K562 (cell line): ENCODE data around the gene MCCD1. TPM values are rescaled to one million over a fixed set of nuclear protein-coding genes. Genes with fewer than 3 reads are reported as not detected.
A peak's percentile ranks its signal among the peaks of the same experiment; 100 is the strongest.

Experiments used
- ATF3 ChIP-seq, 2 experiments: fragments of 450-650 bp in 1 of 2; sonication (generic) in 1 of 2; formaldehyde crosslinking in 1 of 2; IDR thresholded peaks in 1 of 2; conservative IDR thresholded peaks in 1 of 2; 2 replicates each; pipeline versions ENCODE4 v1.6.1 to v1.8.1; 2016 to 2023; ENCODE audit warnings: mild to moderate bottlenecking in 2 of 2, moderate library complexity in 2 of 2, inconsistent platforms in 1 of 2, missing genetic modification reagents in 1 of 2
- BACH1 ChIP-seq: fragments of 200-800 bp; sonication (Bioruptor generic); IDR thresholded peaks from 2 replicates; pipeline ENCODE4 v1.6.1; 2016; ENCODE audit warnings: missing genetic modification characterization, missing compliant biosample characterization
- CBX5 ChIP-seq: IDR thresholded peaks from 2 replicates; pipeline ENCODE4 v1.6.1; 2014; ENCODE audit warnings: low read depth, borderline replicate concordance
- CEBPG ChIP-seq, 3 experiments: fragments of 200-800 bp in 1 of 3; sonication (Bioruptor generic) in 1 of 3; sonication (generic) in 1 of 3; formaldehyde crosslinking in 1 of 3; IDR thresholded peaks in 2 of 3; conservative IDR thresholded peaks in 1 of 3; 2 replicates each; pipeline versions ENCODE4 v1.6.1 to v1.8.0; 2016 to 2022; ENCODE audit warnings: missing compliant biosample characterization in 2 of 3, missing genetic modification characterization in 2 of 3, mild to moderate bottlenecking in 1 of 3, missing genetic modification reagents in 1 of 3
- CHD1 ChIP-seq: fragments of 200-600 bp; sonication (generic); IDR thresholded peaks from one replicate; pipeline ENCODE4 v1.6.1; 2012; ENCODE audit warnings: mild to moderate bottlenecking, moderate library complexity, low read length, inconsistent platforms
- CHD2 ChIP-seq: IDR thresholded peaks from 2 replicates; pipeline ENCODE4 v1.6.1; 2011; ENCODE audit warnings: low read depth, low read length
- CTBP1 ChIP-seq: fragments of 450-650 bp; IDR thresholded peaks from 2 replicates; pipeline ENCODE4 v1.6.1; 2016; ENCODE audit warnings: borderline replicate concordance
- EHMT2 ChIP-seq: fragments of 450-650 bp; IDR thresholded peaks from 2 replicates; pipeline ENCODE4 v1.6.1; 2018; ENCODE audit warnings: antibody characterized with exemption
- ELK3 ChIP-seq: fragments of 450-650 bp; formaldehyde crosslinking; IDR thresholded peaks from 2 replicates; pipeline ENCODE4 v1.4.0; 2020; ENCODE audit warnings: mild to moderate bottlenecking
- HLTF ChIP-seq: fragments of 450-650 bp; IDR thresholded peaks from 2 replicates; pipeline ENCODE4 v1.6.1; 2016
- KDM4B ChIP-seq, 2 experiments: fragments of 450-650 bp in 1 of 2; sonication (generic) in 1 of 2; IDR thresholded peaks; 2 replicates each; pipeline ENCODE4 v1.6.1; 2016 to 2017; ENCODE audit warnings: borderline replicate concordance in 2 of 2, antibody characterized with exemption in 1 of 2, low read depth in 1 of 2, mild to moderate bottlenecking in 1 of 2
- MAZ ChIP-seq, 2 experiments: fragments of 450-650 bp in 1 of 2; sonication (generic) in 1 of 2; formaldehyde crosslinking; IDR thresholded peaks in 1 of 2; conservative IDR thresholded peaks in 1 of 2; 2 replicates each; pipeline versions ENCODE4 v1.4.0 to v1.5.0; 2020; ENCODE audit warnings: mild to moderate bottlenecking in 1 of 2, missing genetic modification reagents in 1 of 2
- NELFE ChIP-seq: IDR thresholded peaks from 2 replicates; pipeline ENCODE4 v1.6.1; 2011; ENCODE audit warnings: mild to moderate bottlenecking; ENCODE audit not compliant: insufficient read depth, insufficient read length
- PATZ1 ChIP-seq: fragments of 250-450 bp; sonication (Bioruptor Pico); IDR thresholded peaks from 2 replicates; pipeline ENCODE4 v1.5.0; 2020; ENCODE audit warnings: mild to moderate bottlenecking, borderline replicate concordance
- PHF20 ChIP-seq: fragments of 450-650 bp; IDR thresholded peaks from 2 replicates; pipeline ENCODE4 v1.6.1; 2018; ENCODE audit not compliant: partially characterized antibody
- SIRT6 ChIP-seq: IDR thresholded peaks from one replicate; pipeline ENCODE4 v1.6.1; 2012; ENCODE audit warnings: low read depth, mild to moderate bottlenecking, control low read depth, inconsistent platforms, low read length, moderate library complexity
- STAT6 ChIP-seq: sonication (generic); formaldehyde crosslinking; IDR thresholded peaks from 2 replicates; pipeline ENCODE4 v1.8.1; 2023; ENCODE audit warnings: mild to moderate bottlenecking, missing genetic modification reagents
- TEAD1 ChIP-seq, 2 experiments: fragments of 450-650 bp in 1 of 2; sonication (generic) in 1 of 2; formaldehyde crosslinking; IDR thresholded peaks; 2 replicates each; pipeline versions ENCODE4 v1.4.0 to v1.8.0; 2020 to 2022; ENCODE audit warnings: mild to moderate bottlenecking in 2 of 2, missing genetic modification reagents in 1 of 2
- ZNF124 ChIP-seq: sonication (generic); formaldehyde crosslinking; IDR thresholded peaks from 2 replicates; pipeline ENCODE4 v1.8.1; 2022; ENCODE audit warnings: missing genetic modification reagents
- ZNF253 ChIP-seq: fragments of 250-450 bp; sonication (Bioruptor Pico); conservative IDR thresholded peaks from 2 replicates; pipeline ENCODE4 v1.6.1; 2021; ENCODE audit warnings: mild to moderate bottlenecking
- ZNF384 ChIP-seq: IDR thresholded peaks from 2 replicates; pipeline ENCODE4 v1.6.1; 2012; ENCODE audit warnings: low read depth, low read length, improper control_type of control experiment
- polyA plus RNA-seq, 8 experiments: library from polyadenylated mRNA; depleted of rRNA in 4 of 8; stranded (reverse) in 5 of 8; unstranded in 3 of 8; fragments of >200 nt; fragmentation: Nextera tagmentation in 2 of 8; fragmentation: Illumina TruSeq in 1 of 8; extraction: Ambion mirVana in 2 of 8; extraction: Trizol in 1 of 8; gene quantifications; 2 replicates each; pipeline versions ENCODE4 v1.2.1 to v1.2.3, GENCODE V29; 2011 to 2014; ENCODE audit warnings: inconsistent platforms in 1 of 8, missing spikeins in 1 of 8
- total RNA-seq, 7 experiments: library from RNA; depleted of rRNA in 6 of 7; stranded (reverse); fragments of >200 nt in 6 of 7; fragmentation: Illumina TruSeq in 2 of 7; extraction: Trizol in 2 of 7; gene quantifications; 2 replicates each; pipeline versions ENCODE4 v1.2.1 to v1.2.3, GENCODE V29; 2011 to 2021; ENCODE audit warnings: low replicate concordance in 1 of 7

MCCD1 gene
- total and polyA plus RNA-seq, 9 of the 15 experiments (the other 6 are each of a cell fraction or from before 2014, with no cell fraction given) = not detected

- TF ChIP-seq CHD1 = no peak
- TF ChIP-seq PHF20 = no peak
- no peak for TF ChIP-seq CEBPG (CRISPR knock-in tag; IDR thresholded peaks at IDR 0.05)
- no peak; a peak in 1 of 4 replicates for TF ChIP-seq CEBPG (tag; conservative IDR thresholded peaks at IDR 0.05 in 1 of 2, IDR thresholded peaks at IDR 0.05 in 1 of 2)
- TF ChIP-seq ZNF124 (CRISPR knock-in tag) = no peak
- TF ChIP-seq STAT6 (CRISPR knock-in tag) = 0 out of 2 replicates have a peak, but pooled peaks have one; percentile 50
- TF ChIP-seq PATZ1 (CRISPR knock-in tag) = no peak
- TF ChIP-seq SIRT6 = no peak
- TF ChIP-seq NELFE = no peak
- no peak for TF ChIP-seq CBX5
- 0 out of 2 replicates have a peak, but pooled peaks have one; percentile 3 for TF ChIP-seq ZNF384
- no peak for TF ChIP-seq ELK3
- no peak for TF ChIP-seq HLTF
- no peak for TF ChIP-seq ZNF253
- TF ChIP-seq EHMT2 = no peak
- TF ChIP-seq CHD2 = no peak
- TF ChIP-seq ATF3 (IDR thresholded peaks at IDR 0.05) = no peak; the same call in 1 of the 2 replicates
- peak; percentile 65; the same call in 1 of the 2 replicates for TF ChIP-seq ATF3 (CRISPR knock-in tag; conservative IDR thresholded peaks at IDR 0.05)
- TF ChIP-seq CTBP1 = peak; percentile 100
- TF ChIP-seq BACH1 (tag) = no peak
- TF ChIP-seq MAZ (CRISPR knock-in tag; conservative IDR thresholded peaks at IDR 0.05 in 1 of 2, IDR thresholded peaks at IDR 0.05 in 1 of 2) = peak; percentile 28 to 79; a peak in 3 of 4 replicates
- TF ChIP-seq KDM4B (IDR thresholded peaks at IDR 0.05; ENCODE audit: borderline replicate concordance in 2 of 2, low read depth in 1 of 2) = no peak
- peak in 1 of 2 experiments; percentile 51; a peak in 2 of 4 replicates for TF ChIP-seq TEAD1 (CRISPR knock-in tag; IDR thresholded peaks at IDR 0.05)
Observed at GRCh38 chr6:31546339-31546957, 17.7 kb downstream of the MCCD1 start, which contains the start of gene ATP6V1G2 (continued).
